ENCODE results near the gene TOP1.

DNA sequence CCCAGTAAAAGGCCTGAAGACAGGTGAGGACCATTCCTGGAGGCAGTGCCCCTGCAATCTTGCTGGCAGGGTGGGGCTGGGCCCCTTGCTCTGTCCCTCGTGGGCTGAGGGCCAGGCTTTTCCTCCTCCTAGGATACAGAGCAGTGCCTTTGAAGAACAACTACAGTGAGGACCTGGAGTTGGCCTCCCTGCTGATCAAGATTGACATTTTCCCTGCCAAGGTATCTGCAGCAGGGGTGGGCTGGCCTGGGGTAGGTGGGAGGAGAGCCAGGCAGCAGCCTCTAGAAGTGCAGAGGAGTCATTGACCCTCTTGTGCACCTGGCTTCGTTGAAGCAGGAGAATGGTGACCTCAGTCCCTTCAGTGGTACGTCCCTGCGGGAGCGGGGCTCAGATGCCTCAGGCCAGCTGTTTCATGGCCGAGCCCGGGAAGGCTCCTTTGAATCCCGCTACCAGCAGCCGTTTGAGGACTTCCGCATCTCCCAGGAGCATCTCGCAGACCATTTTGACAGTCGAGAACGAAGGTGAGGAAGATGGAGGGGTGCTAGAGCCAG, 145.2 kb downstream of the TOP1 start:
- TF ChIP-seq, protein P1, sequence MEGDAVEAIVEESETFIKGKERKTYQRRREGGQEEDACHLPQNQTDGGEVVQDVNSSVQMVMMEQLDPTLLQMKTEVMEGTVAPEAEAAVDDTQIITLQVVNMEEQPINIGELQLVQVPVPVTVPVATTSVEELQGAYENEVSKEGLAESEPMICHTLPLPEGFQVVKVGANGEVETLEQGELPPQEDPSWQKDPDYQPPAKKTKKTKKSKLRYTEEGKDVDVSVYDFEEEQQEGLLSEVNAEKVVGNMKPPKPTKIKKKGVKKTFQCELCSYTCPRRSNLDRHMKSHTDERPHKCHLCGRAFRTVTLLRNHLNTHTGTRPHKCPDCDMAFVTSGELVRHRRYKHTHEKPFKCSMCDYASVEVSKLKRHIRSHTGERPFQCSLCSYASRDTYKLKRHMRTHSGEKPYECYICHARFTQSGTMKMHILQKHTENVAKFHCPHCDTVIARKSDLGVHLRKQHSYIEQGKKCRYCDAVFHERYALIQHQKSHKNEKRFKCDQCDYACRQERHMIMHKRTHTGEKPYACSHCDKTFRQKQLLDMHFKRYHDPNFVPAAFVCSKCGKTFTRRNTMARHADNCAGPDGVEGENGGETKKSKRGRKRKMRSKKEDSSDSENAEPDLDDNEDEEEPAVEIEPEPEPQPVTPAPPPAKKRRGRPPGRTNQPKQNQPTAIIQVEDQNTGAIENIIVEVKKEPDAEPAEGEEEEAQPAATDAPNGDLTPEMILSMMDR (conservative IDR thresholded peaks at IDR 0.05; ENCODE audit: low read depth, low read length) = no peak
- TF ChIP-seq, protein P2, sequence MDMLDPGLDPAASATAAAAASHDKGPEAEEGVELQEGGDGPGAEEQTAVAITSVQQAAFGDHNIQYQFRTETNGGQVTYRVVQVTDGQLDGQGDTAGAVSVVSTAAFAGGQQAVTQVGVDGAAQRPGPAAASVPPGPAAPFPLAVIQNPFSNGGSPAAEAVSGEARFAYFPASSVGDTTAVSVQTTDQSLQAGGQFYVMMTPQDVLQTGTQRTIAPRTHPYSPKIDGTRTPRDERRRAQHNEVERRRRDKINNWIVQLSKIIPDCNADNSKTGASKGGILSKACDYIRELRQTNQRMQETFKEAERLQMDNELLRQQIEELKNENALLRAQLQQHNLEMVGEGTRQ (IDR thresholded peaks at IDR 0.05; ENCODE audit: low read depth, low read length) = no peak
- no peak for TF ChIP-seq POLR2A (IDR thresholded peaks at IDR 0.05; ENCODE audit: low read depth, low read length)
- TF ChIP-seq CHD1 (IDR thresholded peaks at IDR 0.05; ENCODE audit: low read depth, low read length) = no peak
- TF ChIP-seq RAD21 (IDR thresholded peaks at IDR 0.05; ENCODE audit: low read length) = no peak
- TF ChIP-seq RCOR1 (IDR thresholded peaks at IDR 0.05; ENCODE audit: insufficient replicate concordance, low read length) = no peak
